ENCODE measurements around the gene ANKS6. TPM values are rescaled to one million over a fixed set of nuclear protein-coding genes. Genes with fewer than 3 reads are reported as not detected.

The ANKS6 gene
- total RNA-seq, 4 donors from 2014 or later = 7.0 to 37.8 (median 10.3) TPM

DNA sequence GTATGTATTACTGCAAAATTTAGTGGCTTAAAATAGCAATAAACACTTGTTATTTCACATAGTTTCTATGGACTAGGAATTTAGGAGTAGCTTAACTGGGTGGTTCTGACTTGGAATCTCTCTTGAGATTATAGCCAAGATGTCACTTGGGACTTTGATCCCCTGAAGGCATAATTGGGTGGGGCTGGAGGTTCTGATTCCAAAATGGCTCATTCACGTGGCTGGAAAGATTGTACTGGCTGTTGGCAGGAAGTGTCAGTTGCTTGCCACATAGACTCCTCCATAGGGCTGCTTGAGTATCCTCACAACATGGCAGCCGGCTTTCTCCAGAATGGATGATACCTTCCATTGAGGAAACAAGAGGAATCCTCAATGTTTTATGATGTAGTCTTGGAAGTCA, 22.4 kb upstream of the ANKS6 start:
- Histone ChIP-seq H3K27ac (no peak overlapping the region), H3K4me3 (no peak overlapping the region), H3K27me3 (no peaks in the 10 kb centered on the region), H3K9me3 (no peaks in the 10 kb centered on the region), H3K4me1 (no peaks in the 10 kb centered on the region), H3K36me3 (no peaks in the 10 kb centered on the region)
- DNase-seq (ENCODE audit: low spot score in 2 of 2) = no peak
- WGBS = 73% methylated on average over 2 of the region's 2 CpGs
- TF ChIP-seq EP300 (IDR thresholded peaks at IDR 0.05) (no peak), POLR2AphosphoS5 (IDR thresholded peaks at IDR 0.05) (no peak), POLR2A (IDR thresholded peaks at IDR 0.05) (no peak)
- TF ChIP-seq, protein P1, sequence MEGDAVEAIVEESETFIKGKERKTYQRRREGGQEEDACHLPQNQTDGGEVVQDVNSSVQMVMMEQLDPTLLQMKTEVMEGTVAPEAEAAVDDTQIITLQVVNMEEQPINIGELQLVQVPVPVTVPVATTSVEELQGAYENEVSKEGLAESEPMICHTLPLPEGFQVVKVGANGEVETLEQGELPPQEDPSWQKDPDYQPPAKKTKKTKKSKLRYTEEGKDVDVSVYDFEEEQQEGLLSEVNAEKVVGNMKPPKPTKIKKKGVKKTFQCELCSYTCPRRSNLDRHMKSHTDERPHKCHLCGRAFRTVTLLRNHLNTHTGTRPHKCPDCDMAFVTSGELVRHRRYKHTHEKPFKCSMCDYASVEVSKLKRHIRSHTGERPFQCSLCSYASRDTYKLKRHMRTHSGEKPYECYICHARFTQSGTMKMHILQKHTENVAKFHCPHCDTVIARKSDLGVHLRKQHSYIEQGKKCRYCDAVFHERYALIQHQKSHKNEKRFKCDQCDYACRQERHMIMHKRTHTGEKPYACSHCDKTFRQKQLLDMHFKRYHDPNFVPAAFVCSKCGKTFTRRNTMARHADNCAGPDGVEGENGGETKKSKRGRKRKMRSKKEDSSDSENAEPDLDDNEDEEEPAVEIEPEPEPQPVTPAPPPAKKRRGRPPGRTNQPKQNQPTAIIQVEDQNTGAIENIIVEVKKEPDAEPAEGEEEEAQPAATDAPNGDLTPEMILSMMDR (IDR thresholded peaks at IDR 0.05) = no peak

DNA sequence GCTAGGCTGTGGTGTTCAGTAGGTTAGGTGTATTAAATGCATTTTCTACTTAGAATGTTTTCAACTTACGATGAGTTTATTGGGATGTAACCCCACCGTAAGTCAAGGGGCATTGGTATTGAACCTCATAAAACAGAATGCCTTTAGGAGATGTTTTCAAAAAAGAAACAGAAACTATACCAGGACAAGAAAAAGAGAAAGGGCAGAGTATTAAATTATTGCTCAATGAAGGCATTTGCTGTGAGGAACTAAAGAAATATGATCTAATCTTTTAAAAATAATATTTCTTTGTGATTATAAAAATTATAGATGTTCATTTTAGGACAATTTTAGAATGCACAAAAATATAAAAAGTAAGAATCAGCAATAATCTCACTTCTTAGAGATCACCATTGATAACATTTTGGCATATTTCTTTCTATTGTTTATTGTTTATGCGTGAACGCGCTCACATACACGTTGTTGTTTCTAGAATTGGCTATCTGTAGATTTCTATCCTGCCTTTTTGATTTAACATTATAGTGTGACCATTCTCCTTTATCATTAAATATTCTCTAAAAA, 19.1 kb upstream of the ANKS6 start:
- TF ChIP-seq, protein P1 (IDR thresholded peaks at IDR 0.05) = no peak
- TF ChIP-seq POLR2AphosphoS5 (IDR thresholded peaks at IDR 0.05) (no peak), EP300 (IDR thresholded peaks at IDR 0.05) (no peak), POLR2A (IDR thresholded peaks at IDR 0.05) (no peak)
- Histone ChIP-seq H3K36me3 (no peaks in the 10 kb centered on the region), H3K4me1 (no peaks in the 10 kb centered on the region), H3K4me3 (no peak overlapping the region), H3K27ac (no peak overlapping the region), H3K9me3 (no peaks in the 10 kb centered on the region), H3K27me3 (no peaks in the 10 kb centered on the region)
- 87% methylated on average over 6 of the region's 6 CpGs for WGBS
- DNase-seq (ENCODE audit: low spot score in 2 of 2) = no peak

DNA sequence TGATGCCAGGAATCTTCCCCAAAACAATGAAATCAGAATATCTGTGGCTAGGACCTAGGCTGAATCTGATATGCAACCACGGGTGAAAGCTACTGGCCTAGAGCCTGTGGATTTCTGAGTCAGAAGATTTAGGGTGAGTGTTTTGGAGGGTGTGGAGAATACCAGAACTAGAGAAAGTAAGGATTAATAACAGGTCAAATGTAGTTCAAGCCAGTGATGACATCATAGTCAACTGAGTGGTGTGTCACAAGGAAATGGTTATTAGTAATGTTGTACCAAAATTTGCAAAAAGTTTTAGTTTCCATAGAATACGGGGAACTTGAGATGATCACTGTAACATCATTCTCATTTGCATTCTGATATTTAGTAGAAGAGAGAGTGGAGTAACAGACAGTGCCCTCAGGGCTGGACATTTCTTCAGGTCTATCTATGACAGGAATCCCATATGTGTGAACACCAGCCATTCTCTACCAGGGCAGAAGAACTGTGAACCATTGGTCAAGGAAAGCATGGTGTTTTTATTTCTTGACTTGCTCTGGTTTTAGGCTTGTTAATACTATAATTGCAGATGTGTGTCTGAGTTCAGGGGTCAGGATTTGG, 14.8 kb upstream of the ANKS6 start:
- WGBS = 63% methylated on average over 2 of the region's 2 CpGs
- TF ChIP-seq, protein P1 (IDR thresholded peaks at IDR 0.05) = no peak
- TF ChIP-seq POLR2A (IDR thresholded peaks at IDR 0.05) = no peak
- no peak for TF ChIP-seq POLR2AphosphoS5 (IDR thresholded peaks at IDR 0.05)
- no peak for TF ChIP-seq EP300 (IDR thresholded peaks at IDR 0.05)
- Histone ChIP-seq H3K27ac (peak overlapping the region; percentile 26), H3K27me3 (peaks cover 15% of the 10 kb centered on the region), H3K4me3 (no peak overlapping the region), H3K36me3 (no peaks in the 10 kb centered on the region), H3K9me3 (no peaks in the 10 kb centered on the region), H3K4me1 (peaks cover 34% of the 10 kb centered on the region)
- peak in 1 of 2 donors; percentile 45 for DNase-seq (ENCODE audit: low spot score in 2 of 2)

DNA sequence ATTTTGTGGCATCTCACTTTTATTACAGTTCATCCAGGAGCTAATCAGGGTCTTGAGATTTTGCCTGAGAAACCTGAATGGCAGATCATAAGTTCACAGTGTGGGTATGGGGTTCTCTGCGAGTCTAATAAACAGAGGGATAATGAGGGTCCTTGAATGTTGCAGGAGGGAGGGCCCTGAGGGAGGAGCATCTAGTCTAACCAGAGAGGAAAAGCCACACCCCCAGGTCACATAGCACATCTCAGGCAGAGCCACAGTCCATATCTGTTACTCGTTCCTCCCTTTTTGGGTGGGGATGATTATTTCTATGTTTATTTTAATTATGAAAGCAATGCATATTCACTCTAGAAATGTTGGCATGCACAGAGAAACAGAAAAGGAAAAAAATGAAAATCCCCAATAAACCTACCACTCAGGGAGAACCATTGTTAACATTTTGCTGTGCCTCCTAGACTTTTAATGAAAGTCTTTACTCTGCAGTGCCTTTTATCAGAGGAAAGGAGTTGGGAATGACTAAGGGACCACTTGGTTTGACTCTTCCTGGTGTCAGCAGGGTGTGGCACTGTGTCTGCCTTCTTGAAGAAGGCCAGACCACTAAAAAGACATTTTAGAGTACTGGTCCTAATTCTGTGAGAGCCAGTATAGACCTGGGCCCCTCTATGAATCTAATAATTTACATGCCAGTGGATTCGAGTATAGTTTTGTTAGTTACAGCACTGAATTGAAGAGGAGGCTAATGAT, 13.9 kb upstream of the ANKS6 start:
- TF ChIP-seq, protein P1 (IDR thresholded peaks at IDR 0.05) = no peak
- TF ChIP-seq POLR2AphosphoS5 (IDR thresholded peaks at IDR 0.05) (no peak), POLR2A (IDR thresholded peaks at IDR 0.05) (no peak), EP300 (IDR thresholded peaks at IDR 0.05) (no peak)
- Histone ChIP-seq H3K4me3 (no peak overlapping the region), H3K4me1 (peaks cover 43% of the 10 kb centered on the region), H3K27me3 (peaks cover 15% of the 10 kb centered on the region), H3K36me3 (no peaks in the 10 kb centered on the region), H3K27ac (peak overlapping the region; percentile 30), H3K9me3 (no peaks in the 10 kb centered on the region)
- no peak for DNase-seq (ENCODE audit: low spot score in 2 of 2)
- WGBS = 78% methylated on average over 3 of the region's 3 CpGs
